Measurements from ENCODE around the gene CR1L.
"Not testable (repeated sequence)": the region's sequence is repeated elsewhere in the genome, so short reads cannot be mapped to it uniquely, and the experiment has no call there.

CR1L gene

GRCh38 chr1:207644852-207645634 is at the start of gene CR1L:
CR1L (plus strand) TSS chr1:207645133; CDS start chr1:207645234, 101 bp downstream.
- no peak for DNase-seq

- DNase-seq, result no peak
These were observed 41.2 kb upstream of the CR1L start for GRCh38 chr1:207603777-207604176.

- DNase-seq, result no peak
These were observed 39.2 kb upstream of the CR1L start for GRCh38 chr1:207605444-207606361.

GRCh38 chr1:207606362-207606755 is 38.6 kb upstream of the CR1L start:
- DNase-seq, result no peak

GRCh38 chr1:207612762-207613161 is 32.2 kb upstream of the CR1L start:
- no peak for DNase-seq

- peak; percentile 46 for DNase-seq
These were observed 24.9 kb upstream of the CR1L start for GRCh38 chr1:207619871-207620542.

- no peak for DNase-seq
These were observed 24.4 kb upstream of the CR1L start for GRCh38 chr1:207620543-207620893.

GRCh38 chr1:207625504-207626071 is 19.3 kb upstream of the CR1L start:
- DNase-seq, result not testable (repeated sequence)

- no peak for DNase-seq
These were observed 18.0 kb upstream of the CR1L start for GRCh38 chr1:207626972-207627337.

- DNase-seq, result no peak
These were observed 17.4 kb upstream of the CR1L start for GRCh38 chr1:207627496-207627895.

- DNase-seq, result no peak
These were observed 16.2 kb upstream of the CR1L start for GRCh38 chr1:207628776-207629175.

- DNase-seq, result no peak
These were observed 13.8 kb upstream of the CR1L start for GRCh38 chr1:207631137-207631536.

GRCh38 chr1:207633226-207633625 is 11.7 kb upstream of the CR1L start:
- DNase-seq, result no peak

- DNase-seq, result not testable (repeated sequence)
These were observed 11.1 kb upstream of the CR1L start for GRCh38 chr1:207633699-207634289.

- DNase-seq, result not testable (repeated sequence)
These were observed 10.6 kb upstream of the CR1L start for GRCh38 chr1:207634293-207634692.

GRCh38 chr1:207635569-207636186 is 9.3 kb upstream of the CR1L start:
- DNase-seq, result not testable (repeated sequence)

GRCh38 chr1:207638487-207639145 is 6.3 kb upstream of the CR1L start:
- not testable (repeated sequence) for DNase-seq

GRCh38 chr1:207639362-207639761 is 5.6 kb upstream of the CR1L start:
- DNase-seq, result not testable (repeated sequence)

- DNase-seq, result no peak
These were observed 624 bp upstream of the CR1L start for GRCh38 chr1:207644166-207644851.

- no peak for DNase-seq
These were observed 725 bp downstream of the CR1L start for GRCh38 chr1:207645635-207646081.

GRCh38 chr1:207646171-207646570 is 1.2 kb downstream of the CR1L start:
- DNase-seq, result no peak

All from NCI-H446 treated with DMSO at 0.1 percent for 48 hours (cell line).